Central memory CD8-positive, alpha-beta T cell (primary cell): ENCODE data around the gene COL25A1.

ENCODE experiments used
- ATAC-seq: fragments of 150-1000 bp; cut with Tn5 transposase; replicated peaks from 2 replicates; pipeline ENCODE4 v1.10.0; 2022; ENCODE audit warnings: mild to moderate bottlenecking, moderate FRiP score, moderate number of reproducible peaks; ENCODE audit not compliant: poor library complexity, severe bottlenecking; ENCODE audit errors: extremely low read depth
- DNase-seq, 2 donors: peaks; one replicate each; pipeline ENCODE4 v3.0.0; 2021; ENCODE audit warnings: low spot score in 2 of 2
- H3K27ac Mint-ChIP-seq: one replicate; pipeline ENCODE4 v1.8.0; 2022; ENCODE audit warnings: low read depth, mild to moderate bottlenecking, moderate library complexity, mixed read lengths
- H3K27me3 Mint-ChIP-seq: one replicate; pipeline ENCODE4 v1.8.0; 2022; ENCODE audit warnings: mixed read lengths
- H3K36me3 Mint-ChIP-seq: one replicate; pipeline ENCODE4 v1.8.0; 2022; ENCODE audit warnings: mild to moderate bottlenecking, moderate library complexity, mixed read lengths; ENCODE audit not compliant: insufficient read depth
- H3K4me1 Mint-ChIP-seq: one replicate; pipeline ENCODE4 v1.8.0; 2022; ENCODE audit warnings: mixed read lengths
- H3K4me3 Mint-ChIP-seq: one replicate; pipeline ENCODE4 v1.8.0; 2022; ENCODE audit warnings: mild to moderate bottlenecking, moderate library complexity, mixed read lengths
- H3K9me3 Mint-ChIP-seq: one replicate; pipeline ENCODE4 v1.8.0; 2022; ENCODE audit warnings: mixed read lengths

The COL25A1 gene

DNA sequence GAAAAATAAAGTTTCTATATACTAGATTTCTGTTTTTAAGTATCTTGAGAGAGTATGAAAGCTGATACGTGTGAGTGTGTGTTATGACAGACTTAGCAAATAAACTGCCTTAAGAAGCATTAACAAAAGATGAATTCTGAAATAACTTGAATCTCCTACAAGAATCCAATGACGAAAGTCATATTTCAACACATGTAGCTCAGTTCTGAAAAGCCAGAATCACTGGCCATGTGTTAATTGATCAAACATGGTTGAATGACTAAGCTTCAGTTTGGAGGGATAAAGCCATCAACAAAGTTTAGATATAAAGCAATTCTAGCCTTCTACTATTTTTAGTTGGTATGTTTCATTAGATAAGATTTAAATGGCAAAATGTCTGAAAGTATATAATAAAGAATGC, 451.1 kb downstream of the COL25A1 start:
- DNase-seq, result no peak
- no peaks in the 10 kb centered on the region for H3K36me3 Mint-ChIP-seq
- no peak overlapping the region for H3K27ac Mint-ChIP-seq
- no peaks in the 10 kb centered on the region for H3K27me3 Mint-ChIP-seq
- H3K4me1 Mint-ChIP-seq, result no peaks in the 10 kb centered on the region
- no peak overlapping the region for H3K4me3 Mint-ChIP-seq
- no peak for ATAC-seq
- no peaks in the 10 kb centered on the region for H3K9me3 Mint-ChIP-seq

DNA sequence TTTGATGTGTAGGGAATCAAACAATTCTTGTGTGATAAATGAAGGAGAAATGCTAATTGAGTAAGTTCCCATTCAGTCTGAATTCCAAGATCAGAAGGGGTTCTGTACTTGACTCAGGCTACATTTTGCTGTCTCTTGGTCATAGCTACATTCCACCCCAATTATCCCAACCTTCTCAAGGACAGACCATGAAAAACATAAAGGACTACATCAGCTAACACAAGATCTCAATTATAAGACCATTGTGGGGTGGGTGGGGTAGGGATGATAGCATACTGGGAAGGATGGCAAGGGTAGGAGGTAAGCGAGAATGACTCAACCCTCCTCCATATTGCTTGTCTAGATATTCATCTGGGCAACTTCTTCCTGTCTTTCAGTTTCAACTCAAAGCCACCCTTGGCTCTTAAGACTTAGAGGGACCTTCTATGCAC, 452.2 kb downstream of the COL25A1 start:
- H3K27ac Mint-ChIP-seq, result no peak overlapping the region
- H3K4me1 Mint-ChIP-seq, result no peaks in the 10 kb centered on the region
- H3K4me3 Mint-ChIP-seq, result no peak overlapping the region
- no peak for ATAC-seq
- no peaks in the 10 kb centered on the region for H3K9me3 Mint-ChIP-seq
- no peak for DNase-seq
- H3K27me3 Mint-ChIP-seq, result no peaks in the 10 kb centered on the region
- H3K36me3 Mint-ChIP-seq, result no peaks in the 10 kb centered on the region

DNA sequence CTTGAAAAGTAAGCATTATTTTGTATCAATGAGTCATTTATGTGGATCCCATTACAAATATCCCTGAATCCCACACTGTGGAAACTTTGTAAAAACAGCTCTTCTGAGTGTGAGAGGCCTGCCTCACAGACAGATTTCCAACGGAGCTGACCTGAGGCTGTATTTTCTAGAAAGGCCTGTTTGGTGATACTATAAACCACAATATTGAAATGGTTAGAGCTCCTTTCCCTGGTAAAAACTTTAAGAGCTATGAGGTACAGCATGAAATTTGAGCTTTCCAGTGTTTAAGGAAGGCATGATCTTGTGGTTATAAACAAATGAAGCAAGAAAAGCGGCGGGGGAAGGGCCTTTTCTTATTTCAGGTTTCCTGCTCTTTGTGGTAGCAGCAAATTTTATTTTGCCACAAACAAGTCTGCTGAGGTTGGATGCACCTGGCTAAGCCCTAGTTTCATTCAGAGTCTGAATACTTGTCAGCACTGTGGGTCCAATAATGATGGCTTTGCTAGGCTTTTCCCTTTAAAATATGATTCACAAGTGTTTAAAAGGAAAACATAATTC, 452.8 kb downstream of the COL25A1 start:
- H3K27ac Mint-ChIP-seq, result no peak overlapping the region
- DNase-seq, result no peak

DNA sequence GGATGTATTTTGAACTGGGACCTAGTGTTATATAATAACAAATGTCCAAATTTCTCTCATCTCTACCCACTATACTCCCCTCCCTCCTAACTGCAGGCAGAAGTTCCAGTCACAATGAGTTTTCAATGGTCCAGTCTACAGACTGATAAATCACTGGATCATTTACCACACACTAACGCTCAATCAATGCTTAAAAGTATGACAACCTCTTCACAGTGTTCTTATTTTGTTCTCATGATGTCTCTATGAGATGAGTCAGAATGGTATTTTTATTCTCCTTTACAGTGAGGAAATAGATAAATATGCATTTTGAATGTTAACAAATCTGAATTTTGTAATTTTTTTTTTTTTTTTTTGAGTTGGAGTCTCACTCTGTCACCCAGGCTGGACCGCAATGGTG, 455.9 kb downstream of the COL25A1 start:
- Mint-ChIP-seq H3K27me3 (peaks cover 7% of the 10 kb centered on the region), H3K4me1 (no peaks in the 10 kb centered on the region), H3K9me3 (no peaks in the 10 kb centered on the region), H3K36me3 (no peaks in the 10 kb centered on the region), H3K4me3 (no peak overlapping the region), H3K27ac (no peak overlapping the region)
- ATAC-seq (no peak), DNase-seq (no peak)

More for the DNA sequence above, 452.8 kb downstream of the COL25A1 start:
- no peak for ATAC-seq
- no peak overlapping the region for H3K4me3 Mint-ChIP-seq
- H3K4me1 Mint-ChIP-seq, result no peaks in the 10 kb centered on the region
- H3K9me3 Mint-ChIP-seq, result no peaks in the 10 kb centered on the region
- H3K36me3 Mint-ChIP-seq, result no peaks in the 10 kb centered on the region
- H3K27me3 Mint-ChIP-seq, result no peaks in the 10 kb centered on the region

DNA sequence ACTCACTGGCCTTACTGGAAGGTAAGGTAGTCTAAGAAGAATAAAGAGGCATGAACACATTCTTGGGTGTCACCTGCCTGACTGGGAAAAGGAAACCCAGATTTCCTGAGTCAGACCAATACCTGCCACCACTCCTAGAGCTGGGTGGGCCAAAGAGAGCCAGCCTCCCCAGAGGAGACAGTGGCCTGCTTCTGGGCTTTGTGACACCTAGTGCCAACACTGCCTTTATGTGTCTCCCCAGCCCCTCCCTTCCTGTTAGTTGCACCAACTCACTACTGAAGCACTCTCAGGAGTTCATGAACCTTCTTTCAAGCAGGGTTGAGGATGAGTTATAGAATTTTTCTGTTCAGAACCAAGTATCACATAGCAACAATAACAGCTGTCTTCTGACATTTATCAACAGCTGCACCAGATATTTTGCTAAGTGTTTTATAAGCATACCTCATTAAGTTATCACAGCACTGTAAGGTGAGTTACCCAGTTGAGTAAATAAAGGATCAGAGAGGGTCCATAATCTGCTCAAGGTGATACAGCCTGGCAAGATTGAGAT, 462.0 kb downstream of the COL25A1 start:
- Mint-ChIP-seq H3K4me3 (no peak overlapping the region), H3K27me3 (peaks cover 7% of the 10 kb centered on the region), H3K4me1 (no peaks in the 10 kb centered on the region), H3K27ac (no peak overlapping the region), H3K36me3 (no peaks in the 10 kb centered on the region), H3K9me3 (no peaks in the 10 kb centered on the region)
- DNase-seq, result no peak
- ATAC-seq, result no peak

DNA sequence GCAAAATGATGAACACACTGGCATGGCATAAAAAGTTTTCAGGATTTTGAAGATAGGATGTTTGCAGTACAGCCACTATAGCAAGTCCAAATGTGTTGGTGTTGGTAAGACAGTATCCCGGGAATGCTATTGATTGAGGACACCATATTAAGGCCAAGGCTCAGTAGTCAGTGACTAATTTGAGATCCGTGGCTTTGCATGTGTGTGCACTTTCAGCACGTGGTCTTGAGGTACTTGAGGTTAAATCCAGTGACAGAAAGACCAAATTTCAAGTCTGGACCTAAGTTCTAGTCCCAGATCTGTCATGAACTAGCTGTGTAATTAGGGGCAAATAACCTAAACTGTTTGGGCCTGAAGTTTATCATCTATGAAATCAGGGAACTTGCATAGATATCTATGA, 463.1 kb downstream of the COL25A1 start:
- no peak for DNase-seq
- Mint-ChIP-seq H3K27ac (no peak overlapping the region), H3K9me3 (no peaks in the 10 kb centered on the region), H3K36me3 (no peaks in the 10 kb centered on the region), H3K4me1 (no peaks in the 10 kb centered on the region), H3K4me3 (no peak overlapping the region), H3K27me3 (peaks cover 7% of the 10 kb centered on the region)
- ATAC-seq, result no peak

DNA sequence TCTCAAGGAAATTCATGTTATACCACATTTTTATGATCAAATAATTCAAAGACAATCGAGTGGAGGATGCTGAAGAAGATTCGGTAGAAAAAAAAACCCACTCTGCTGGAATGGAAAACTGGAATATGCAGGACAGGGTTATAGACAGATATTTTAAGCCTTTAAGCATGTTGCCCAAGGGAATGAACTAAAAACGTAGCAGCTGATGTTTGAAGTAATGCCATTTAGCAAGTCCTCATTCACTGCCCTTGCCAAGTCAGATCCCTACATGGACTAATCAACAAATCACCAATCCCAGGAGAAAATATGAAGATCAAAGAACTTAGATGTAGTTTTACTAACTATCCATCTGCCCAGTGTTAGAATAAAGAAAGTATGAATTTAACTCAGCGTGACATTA, 464.0 kb downstream of the COL25A1 start:
- no peaks in the 10 kb centered on the region for H3K4me1 Mint-ChIP-seq
- H3K4me3 Mint-ChIP-seq, result no peak overlapping the region
- H3K36me3 Mint-ChIP-seq, result no peaks in the 10 kb centered on the region
- no peak overlapping the region for H3K27ac Mint-ChIP-seq
- no peaks in the 10 kb centered on the region for H3K9me3 Mint-ChIP-seq
- peaks cover 11% of the 10 kb centered on the region for H3K27me3 Mint-ChIP-seq
- ATAC-seq (no peak), DNase-seq (no peak)

DNA sequence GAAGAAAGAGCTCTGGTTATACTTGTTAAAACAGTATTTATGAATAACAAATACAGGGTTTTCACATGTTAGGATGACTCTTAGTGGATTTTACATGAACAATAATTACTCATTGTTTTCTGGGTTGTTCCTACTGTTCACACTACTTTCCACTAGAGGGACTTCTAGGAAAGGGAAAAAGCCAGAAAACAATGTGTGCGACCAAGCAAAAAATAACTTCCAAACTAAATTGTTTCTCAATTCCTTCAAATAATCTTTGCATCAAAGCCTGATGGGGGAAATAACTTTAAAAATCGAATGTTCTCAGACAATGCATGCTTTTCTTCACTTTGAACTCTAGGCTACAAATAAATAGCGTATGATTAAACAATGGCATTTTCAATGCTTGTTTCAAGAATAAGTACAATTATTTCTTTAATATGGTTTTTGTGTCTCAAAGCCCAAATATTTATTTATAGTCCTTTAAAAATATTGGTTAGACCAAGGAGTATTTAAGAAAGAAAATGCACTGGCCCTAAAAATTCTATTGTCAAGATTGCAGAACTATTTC, 467.5 kb downstream of the COL25A1 start:
- Mint-ChIP-seq H3K36me3 (no peaks in the 10 kb centered on the region), H3K27me3 (peaks cover 31% of the 10 kb centered on the region), H3K4me3 (no peak overlapping the region), H3K9me3 (no peaks in the 10 kb centered on the region), H3K4me1 (no peaks in the 10 kb centered on the region), H3K27ac (no peak overlapping the region)
- DNase-seq, result no peak
- no peak for ATAC-seq

DNA sequence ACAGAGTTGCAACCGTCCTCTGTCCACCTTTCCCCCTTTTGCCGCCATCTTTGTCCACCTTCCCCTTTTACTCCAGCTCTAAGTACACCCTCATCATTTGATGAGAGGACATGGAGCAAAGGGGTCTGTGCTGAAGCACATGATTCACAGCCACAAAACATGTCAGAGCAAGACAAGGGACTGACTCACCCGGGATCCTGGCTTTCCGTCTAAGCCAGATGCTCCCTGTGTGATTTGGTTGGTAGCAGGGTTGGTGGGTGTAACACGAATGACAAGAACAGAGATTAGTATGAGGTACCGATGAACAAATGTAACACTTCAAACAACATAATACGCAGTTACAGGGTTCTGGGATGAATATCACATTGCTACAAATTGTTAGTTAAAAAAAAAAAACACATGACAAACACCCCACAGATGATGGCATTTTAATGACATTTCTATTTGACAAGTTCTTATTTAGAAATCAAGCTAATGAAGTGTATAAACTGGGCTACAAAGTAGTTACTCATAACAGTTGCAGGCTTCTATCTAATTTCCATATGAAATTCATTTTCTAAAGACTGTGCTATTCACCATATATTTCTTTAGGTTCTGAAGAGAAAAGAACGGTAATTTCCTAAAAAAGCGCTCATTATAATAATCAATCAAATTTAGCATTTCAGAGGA, 468.2 kb downstream of the COL25A1 start:
- DNase-seq (no peak), ATAC-seq (no peak)
- H3K36me3 Mint-ChIP-seq, result no peaks in the 10 kb centered on the region
- H3K4me3 Mint-ChIP-seq, result no peak overlapping the region
- no peak overlapping the region for H3K27ac Mint-ChIP-seq
- H3K9me3 Mint-ChIP-seq, result no peaks in the 10 kb centered on the region
- H3K4me1 Mint-ChIP-seq, result no peaks in the 10 kb centered on the region
- H3K27me3 Mint-ChIP-seq, result peaks cover 31% of the 10 kb centered on the region

DNA sequence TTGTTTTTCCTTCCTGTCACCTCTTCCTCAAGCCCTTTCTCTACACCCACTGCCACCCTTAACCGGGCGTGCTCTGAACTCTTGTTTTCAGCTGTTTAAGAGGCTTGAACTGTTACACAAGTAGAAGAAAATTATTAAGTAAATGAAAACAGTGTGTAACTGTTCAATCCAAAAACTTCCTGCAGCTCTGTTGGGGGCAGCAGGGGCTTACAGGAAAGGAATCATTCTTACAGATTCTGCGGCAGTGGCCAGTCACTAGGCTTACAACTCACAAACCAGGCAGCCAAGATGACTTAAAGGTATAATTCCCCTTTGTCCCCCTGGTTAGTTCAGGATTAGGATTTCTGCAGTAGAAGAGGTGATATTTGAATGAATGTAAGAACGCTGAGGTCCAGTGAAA, 469.4 kb downstream of the COL25A1 start:
- Mint-ChIP-seq H3K9me3 (no peaks in the 10 kb centered on the region), H3K27ac (no peak overlapping the region), H3K4me3 (no peak overlapping the region), H3K36me3 (no peaks in the 10 kb centered on the region), H3K27me3 (peaks cover 31% of the 10 kb centered on the region), H3K4me1 (no peaks in the 10 kb centered on the region)
- DNase-seq (no peak), ATAC-seq (no peak)

DNA sequence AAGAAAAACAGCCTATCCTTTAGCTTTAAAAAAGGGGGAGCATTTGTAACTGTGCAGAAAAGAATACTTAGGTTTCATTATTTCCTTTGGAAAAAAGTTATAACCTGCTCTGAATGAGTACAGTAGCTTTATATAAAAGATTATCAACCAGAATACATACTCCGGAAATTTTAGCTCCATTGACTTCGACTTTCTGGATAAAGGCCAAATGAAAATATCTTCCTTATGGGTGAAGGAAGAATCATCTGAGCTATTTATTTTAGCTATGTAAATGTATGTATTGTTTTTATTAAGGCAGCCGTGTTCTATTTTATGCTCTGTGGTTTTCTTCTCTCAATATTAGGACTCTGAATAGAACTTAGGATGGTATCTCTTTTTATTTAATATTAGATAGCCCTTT, 470.6 kb downstream of the COL25A1 start:
- no peak overlapping the region for H3K27ac Mint-ChIP-seq

DNA sequence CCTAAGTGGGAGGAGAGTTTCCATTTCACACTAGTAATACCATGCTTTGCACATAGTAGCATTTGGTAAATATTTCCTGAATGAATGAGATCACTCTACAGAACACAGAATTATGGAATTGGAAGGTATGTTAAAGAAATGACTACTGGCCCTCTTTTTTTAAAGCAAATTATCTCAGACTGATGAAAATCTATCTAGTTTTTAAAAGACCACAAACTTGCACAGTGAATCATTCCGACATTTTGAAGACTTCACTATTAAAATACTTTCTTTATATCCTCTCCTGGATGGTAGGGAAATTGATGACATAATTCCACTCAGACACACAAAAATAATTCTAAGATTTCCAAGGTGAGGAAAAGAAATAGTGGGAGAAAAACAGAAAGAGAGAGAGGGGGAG, 471.2 kb downstream of the COL25A1 start:
- Mint-ChIP-seq H3K4me3 (no peak overlapping the region), H3K4me1 (no peaks in the 10 kb centered on the region), H3K27me3 (peaks cover 31% of the 10 kb centered on the region), H3K9me3 (no peaks in the 10 kb centered on the region), H3K27ac (no peak overlapping the region), H3K36me3 (no peaks in the 10 kb centered on the region)
- ATAC-seq (no peak), DNase-seq (no peak)

More for the DNA sequence above, 470.6 kb downstream of the COL25A1 start:
- ATAC-seq, result no peak
- no peak overlapping the region for H3K4me3 Mint-ChIP-seq
- no peaks in the 10 kb centered on the region for H3K9me3 Mint-ChIP-seq
- peaks cover 31% of the 10 kb centered on the region for H3K27me3 Mint-ChIP-seq
- no peaks in the 10 kb centered on the region for H3K4me1 Mint-ChIP-seq
- DNase-seq, result no peak
- no peaks in the 10 kb centered on the region for H3K36me3 Mint-ChIP-seq
